K562 (cell line): ENCODE results near the gene UBQLNL. TPM values are rescaled to one million over a fixed set of nuclear protein-coding genes. Genes with fewer than 3 reads are reported as not detected.

Experiments used
- CBFA2T3 ChIP-seq: fragments of 450-650 bp; IDR thresholded peaks from 2 replicates; pipeline ENCODE4 v1.6.1; 2017
- CLOCK ChIP-seq: fragments of 250-450 bp; sonication (Bioruptor Pico); IDR thresholded peaks from 2 replicates; pipeline ENCODE4 v1.4.0; 2020; ENCODE audit warnings: mild to moderate bottlenecking, moderate library complexity, borderline replicate concordance
- CTCF ChIP-seq, 3 experiments: IDR thresholded peaks in 2 of 3; conservative IDR thresholded peaks in 1 of 3; 2 replicates each; pipeline ENCODE4 v1.5.1; 2011 to 2012; ENCODE audit warnings: low read length in 3 of 3, mild to moderate bottlenecking in 3 of 3, control low read depth in 2 of 3, improper control_type of control experiment in 1 of 3, inconsistent platforms in 1 of 3, low read depth in 1 of 3, mixed read lengths in 1 of 3, moderate library complexity in 1 of 3; ENCODE audit not compliant: insufficient read depth in 2 of 3
- DNMT1 ChIP-seq: fragments of 450-650 bp; IDR thresholded peaks from 2 replicates; pipeline ENCODE4 v1.6.1; 2016; ENCODE audit warnings: antibody characterized with exemption, mild to moderate bottlenecking
- EGR1 ChIP-seq: fragments of 450-650 bp; conservative IDR thresholded peaks from 2 replicates; pipeline ENCODE4 v1.6.1; 2017; ENCODE audit warnings: mild to moderate bottlenecking
- GABPB1 ChIP-seq: sonication (generic); formaldehyde crosslinking; IDR thresholded peaks from 2 replicates; pipeline ENCODE4 v1.8.0; 2022; ENCODE audit warnings: mild to moderate bottlenecking, missing genetic modification reagents
- HOXB6 ChIP-seq: fragments of 250-450 bp; sonication (Bioruptor Pico); IDR thresholded peaks from 2 replicates; pipeline ENCODE4 v1.5.1; 2022; ENCODE audit warnings: mild to moderate bottlenecking, borderline replicate concordance
- IRF2 ChIP-seq: sonication (generic); formaldehyde crosslinking; IDR thresholded peaks from 2 replicates; pipeline ENCODE4 v1.8.1; 2022; ENCODE audit warnings: mild to moderate bottlenecking, missing genetic modification reagents
- JUND ChIP-seq, 2 experiments: IDR thresholded peaks; 2 replicates in 1 of 2; 3 replicates in 1 of 2; pipeline ENCODE4 v1.6.1; 2011; ENCODE audit warnings: borderline replicate concordance in 2 of 2, low read depth in 2 of 2, low read length in 2 of 2, improper control_type of control experiment in 1 of 2, missing biosample characterization in 1 of 2, missing genetic modification characterization in 1 of 2, missing genetic modification reagents in 1 of 2
- NFIC ChIP-seq: fragments of 450-650 bp; IDR thresholded peaks from 2 replicates; pipeline ENCODE4 v1.6.1; 2017; ENCODE audit warnings: mild to moderate bottlenecking, inconsistent platforms
- NR2C1 ChIP-seq, 2 experiments: fragments of 450-650 bp; IDR thresholded peaks; 2 replicates each; pipeline ENCODE4 v1.6.1; 2017; ENCODE audit warnings: mild to moderate bottlenecking in 2 of 2, antibody characterized with exemption in 1 of 2, inconsistent platforms in 1 of 2, missing compliant biosample characterization in 1 of 2, missing genetic modification characterization in 1 of 2
- PHF8 ChIP-seq: fragments of 200-600 bp; sonication (generic); IDR thresholded peaks from 2 replicates; pipeline ENCODE4 v1.6.1; 2012; ENCODE audit warnings: mixed run types, mild to moderate bottlenecking, inconsistent platforms, low read length, moderate library complexity, borderline replicate concordance
- POLR2A ChIP-seq: fragments of 450-650 bp; conservative IDR thresholded peaks from 2 replicates; pipeline ENCODE4 v1.6.1; 2016
- SAP30 ChIP-seq: fragments of 200-600 bp; sonication (generic); IDR thresholded peaks from 2 replicates; pipeline ENCODE4 v1.6.1; 2012; ENCODE audit warnings: borderline replicate concordance, low read depth, mild to moderate bottlenecking, moderate library complexity, low read length, control low read depth, inconsistent platforms; ENCODE audit not compliant: insufficient read depth, poor library complexity, severe bottlenecking
- SRSF1 ChIP-seq: fragments of 200-400 bp; formaldehyde crosslinking; IDR thresholded peaks from 2 replicates; pipeline ENCODE4 v1.6.1; 2017; ENCODE audit warnings: mild to moderate bottlenecking, low read depth, low read length, moderate library complexity
- SRSF9 ChIP-seq: fragments of 200-400 bp; formaldehyde crosslinking; IDR thresholded peaks from 2 replicates; pipeline ENCODE4 v1.6.1; 2017; ENCODE audit warnings: low read depth, low read length, borderline replicate concordance
- ZC3H11A ChIP-seq: IDR thresholded peaks from 2 replicates; pipeline ENCODE4 v1.6.1; 2012; ENCODE audit warnings: low read depth, low read length, improper control_type of control experiment
- ZC3H4 ChIP-seq: sonication (generic); formaldehyde crosslinking; IDR thresholded peaks from 2 replicates; pipeline ENCODE4 v1.9.0; 2021; ENCODE audit warnings: missing genetic modification reagents, borderline replicate concordance
- ZFP36 ChIP-seq: fragments of 150-350 bp; IDR thresholded peaks from 2 replicates; pipeline ENCODE4 v1.6.1; 2018; ENCODE audit warnings: low read length, low read depth; ENCODE audit not compliant: partially characterized antibody
- ZFP91 ChIP-seq: sonication (generic); formaldehyde crosslinking; IDR thresholded peaks from 2 replicates; pipeline ENCODE4 v1.8.0; 2022; ENCODE audit warnings: mild to moderate bottlenecking, missing genetic modification reagents
- ZKSCAN8 ChIP-seq: fragments of 200-800 bp; sonication (Bioruptor generic); IDR thresholded peaks from 2 replicates; pipeline ENCODE4 v1.6.1; 2016; ENCODE audit warnings: missing genetic modification characterization, missing compliant biosample characterization
- ZNF311 ChIP-seq: fragments of 250-450 bp; sonication (Bioruptor Pico); IDR thresholded peaks from 2 replicates; pipeline ENCODE4 v1.4.0; 2020; ENCODE audit warnings: mild to moderate bottlenecking, moderate library complexity
- ZNF354B ChIP-seq: fragments of 250-450 bp; sonication (Bioruptor Pico); IDR thresholded peaks from 2 replicates; pipeline ENCODE4 v1.4.0; 2020
- ZNF644 ChIP-seq: fragments of 200-800 bp; sonication (Bioruptor generic); IDR thresholded peaks from 2 replicates; pipeline ENCODE4 v1.6.1; 2016; ENCODE audit warnings: low read depth, missing genetic modification characterization, missing compliant biosample characterization
- polyA plus RNA-seq, 8 experiments: library from polyadenylated mRNA; depleted of rRNA in 4 of 8; stranded (reverse) in 5 of 8; unstranded in 3 of 8; fragments of >200 nt; fragmentation: Nextera tagmentation in 2 of 8; fragmentation: Illumina TruSeq in 1 of 8; extraction: Ambion mirVana in 2 of 8; extraction: Trizol in 1 of 8; gene quantifications; 2 replicates each; pipeline versions ENCODE4 v1.2.1 to v1.2.3, GENCODE V29; 2011 to 2014; ENCODE audit warnings: inconsistent platforms in 1 of 8, missing spikeins in 1 of 8
- total RNA-seq, 7 experiments: library from RNA; depleted of rRNA in 6 of 7; stranded (reverse); fragments of >200 nt in 6 of 7; fragmentation: Illumina TruSeq in 2 of 7; extraction: Trizol in 2 of 7; gene quantifications; 2 replicates each; pipeline versions ENCODE4 v1.2.1 to v1.2.3, GENCODE V29; 2011 to 2021; ENCODE audit warnings: low replicate concordance in 1 of 7

UBQLNL gene
- total and polyA plus RNA-seq, 9 of the 15 experiments (the other 6 are each of a cell fraction or from before 2014, with no cell fraction given): 0.07 to 0.27 (median 0.14) TPM

- TF ChIP-seq ZKSCAN8 (CRISPR knock-in tag): 0 out of 2 replicates have a peak, but pooled peaks have one; percentile 43
- peak; percentile 70; the same call in 1 of the 2 replicates for TF ChIP-seq ZNF644 (tag)
- no peak for TF ChIP-seq NFIC
- no peak for TF ChIP-seq SAP30
- TF ChIP-seq ZNF311 (CRISPR knock-in tag): peak; percentile 74; the same call in 1 of the 2 replicates
- TF ChIP-seq HOXB6 (CRISPR knock-in tag): no peak
- no peak for TF ChIP-seq ZNF354B (CRISPR knock-in tag)
- TF ChIP-seq EGR1: no peak
- TF ChIP-seq PHF8: no peak
- TF ChIP-seq NR2C1 (IDR thresholded peaks at IDR 0.05): no peak
- 0 out of 2 replicates have a peak, but pooled peaks have one; percentile 35 for TF ChIP-seq NR2C1 (tag; IDR thresholded peaks at IDR 0.05)
- no peak for TF ChIP-seq ZFP36
- TF ChIP-seq JUND (IDR thresholded peaks at IDR 0.05; ENCODE audit: borderline replicate concordance, low read depth, low read length): no peak
- TF ChIP-seq JUND (tag; IDR thresholded peaks at IDR 0.05; ENCODE audit: borderline replicate concordance, low read depth, low read length): no peak
- no peak for TF ChIP-seq POLR2A
- TF ChIP-seq ZFP91 (CRISPR knock-in tag): no peak
- TF ChIP-seq ZC3H11A: no peak
- TF ChIP-seq CLOCK: no peak
- no peak for TF ChIP-seq GABPB1 (CRISPR knock-in tag)
- no peak for TF ChIP-seq DNMT1
- TF ChIP-seq ZC3H4: no peak
- TF ChIP-seq SRSF9: no peak
- no peak for TF ChIP-seq IRF2
- TF ChIP-seq CBFA2T3: no peak
- TF ChIP-seq CTCF (IDR thresholded peaks at IDR 0.05 in 2 of 3, conservative IDR thresholded peaks at IDR 0.05 in 1 of 3; ENCODE audit: insufficient read depth in 2 of 3, low read depth in 1 of 3, low read length in 3 of 3): no peak
- TF ChIP-seq SRSF1: no peak
These were observed 16.1 kb downstream of the UBQLNL start (continued) for GRCh38 chr11:5500393-5500801.
